Measurements from ENCODE around the gene LRRC4. TPM values are rescaled to one million over a fixed set of nuclear protein-coding genes. Genes with fewer than 3 reads are reported as not detected.

LRRC4 gene
- total RNA-seq, 1 donor from 2014 or later: 4.4 TPM

- Histone ChIP-seq H3K4me3 (no peak overlapping the region), H3K36me3 (no peaks in the 10 kb centered on the region), H3K27me3 (ENCODE audit: low read depth) (no peaks in the 10 kb centered on the region), H3K9me3 (replicated peaks) (no peaks in the 10 kb centered on the region), H3K27ac (replicated peaks) (no peak overlapping the region), H3K4me1 (peaks cover 30% of the 10 kb centered on the region)
- TF ChIP-seq CTCF (IDR thresholded peaks at IDR 0.05; ENCODE audit: borderline replicate concordance): no peak
- intact Hi-C loops (cut with micrococcal nuclease): no loop called here
- no peak for DNase-seq
These were observed 4.7 kb downstream of the LRRC4 start for GRCh38 chr7:128026551-128026950.

- no peak overlapping the region for H3K4me3 ChIP-seq
- no peak for DNase-seq
- H3K4me1 ChIP-seq: peaks cover 30% of the 10 kb centered on the region
- H3K36me3 ChIP-seq: peaks cover 5% of the 10 kb centered on the region
- H3K27ac ChIP-seq (replicated peaks): no peak overlapping the region
- no peak for TF ChIP-seq CTCF (IDR thresholded peaks at IDR 0.05; ENCODE audit: borderline replicate concordance)
- intact Hi-C loops (cut with micrococcal nuclease): no loop called here
- H3K9me3 ChIP-seq (replicated peaks): no peaks in the 10 kb centered on the region
- H3K27me3 ChIP-seq (ENCODE audit: low read depth): no peaks in the 10 kb centered on the region
These were observed 5.4 kb downstream of the LRRC4 start for GRCh38 chr7:128025819-128026218.

GRCh38 chr7:128025380-128025779 lies 5.9 kb downstream of the LRRC4 start:
- H3K4me1 ChIP-seq: peaks cover 26% of the 10 kb centered on the region
- peaks cover 8% of the 10 kb centered on the region for H3K36me3 ChIP-seq
- intact Hi-C loops (cut with micrococcal nuclease): no loop called here
- no peak overlapping the region for H3K4me3 ChIP-seq
- no peak for DNase-seq
- no peak for TF ChIP-seq CTCF (IDR thresholded peaks at IDR 0.05; ENCODE audit: borderline replicate concordance)
- no peak overlapping the region for H3K27ac ChIP-seq (replicated peaks)
- no peaks in the 10 kb centered on the region for H3K9me3 ChIP-seq (replicated peaks)
- no peaks in the 10 kb centered on the region for H3K27me3 ChIP-seq (ENCODE audit: low read depth)

- Histone ChIP-seq H3K27ac (replicated peaks) (no peak overlapping the region), H3K36me3 (peaks cover 8% of the 10 kb centered on the region), H3K4me1 (peaks cover 22% of the 10 kb centered on the region), H3K4me3 (no peak overlapping the region), H3K27me3 (ENCODE audit: low read depth) (no peaks in the 10 kb centered on the region), H3K9me3 (replicated peaks) (no peaks in the 10 kb centered on the region)
- no peak for TF ChIP-seq CTCF (IDR thresholded peaks at IDR 0.05; ENCODE audit: borderline replicate concordance)
- DNase-seq: no peak
- intact Hi-C loops (cut with micrococcal nuclease): no loop called here
These were observed 7.1 kb downstream of the LRRC4 start for GRCh38 chr7:128024151-128024550.

GRCh38 chr7:128022631-128023532 lies 8.4 kb downstream of the LRRC4 start:
- no peak overlapping the region for H3K4me3 ChIP-seq
- no peaks in the 10 kb centered on the region for H3K27me3 ChIP-seq (ENCODE audit: low read depth)
- peaks cover 21% of the 10 kb centered on the region for H3K4me1 ChIP-seq
- no peak for DNase-seq
- intact Hi-C loops (cut with micrococcal nuclease): no loop called here
- H3K27ac ChIP-seq (replicated peaks): no peak overlapping the region
- TF ChIP-seq CTCF (IDR thresholded peaks at IDR 0.05; ENCODE audit: borderline replicate concordance): no peak
- no peaks in the 10 kb centered on the region for H3K9me3 ChIP-seq (replicated peaks)
- peaks cover 8% of the 10 kb centered on the region for H3K36me3 ChIP-seq
